OCI-LY3 (cell line): ENCODE results near the gene SMAD7.

Experiments
- H2AFZ ChIP-seq: fragments of 200-600, 300-600 bp; shearing (Covaris generic); 2 replicates; pipeline ENCODE4 v1.6.0; 2014; ENCODE audit warnings: antibody characterized with exemption, low read depth, low read length
- H3K27ac ChIP-seq: fragments of 200-600, 300-600 bp; sonication (generic); 2 replicates; pipeline ENCODE4 v1.5.1; 2014; ENCODE audit warnings: mild to moderate bottlenecking, low read length, moderate library complexity, mixed read lengths
- H3K27me3 ChIP-seq: fragments of 200-600, 300-600 bp; sonication (generic); 2 replicates; pipeline ENCODE4 v1.6.1; 2014; ENCODE audit warnings: low read depth, low read length, mixed read lengths
- H3K36me3 ChIP-seq: fragments of 200-600, 300-600 bp; sonication (generic); replicated peaks from 2 replicates; pipeline ENCODE3; 2014; ENCODE audit warnings: low read depth, low read length, mixed read lengths
- H3K4me1 ChIP-seq: fragments of 300-600, 200-600 bp; sonication (generic); 2 replicates; pipeline ENCODE4 v1.6.1; 2014; ENCODE audit warnings: low read length, mixed read lengths
- H3K4me2 ChIP-seq: fragments of 200-600, 300-600 bp; sonication (generic); 2 replicates; pipeline ENCODE4 v1.6.1; 2014; ENCODE audit warnings: low read length, mixed read lengths
- H3K4me3 ChIP-seq: fragments of 300-600, 200-600 bp; sonication (generic); 2 replicates; pipeline ENCODE4 v1.5.1; 2014; ENCODE audit warnings: antibody characterized with exemption, mild to moderate bottlenecking, low read length, moderate library complexity
- H3K79me2 ChIP-seq: fragments of 300-600, 200-600 bp; shearing (Covaris generic); 2 replicates; pipeline ENCODE4 v1.6.1; 2014; ENCODE audit warnings: mild to moderate bottlenecking, low read length, mixed read lengths
- H3K9ac ChIP-seq: fragments of 300-600, 200-600 bp; shearing (Covaris generic); 2 replicates; pipeline ENCODE4 v1.6.0; 2014; ENCODE audit warnings: mild to moderate bottlenecking, low read length, moderate library complexity
- H3K9me3 ChIP-seq: fragments of 200-600, 300-600 bp; shearing (Covaris generic); 2 replicates; pipeline ENCODE4 v1.6.1; 2014; ENCODE audit warnings: low read length, mixed read lengths; ENCODE audit not compliant: insufficient read depth
- H4K20me1 ChIP-seq: fragments of 200-600, 300-600 bp; sonication (generic); 2 replicates; pipeline ENCODE4 v1.6.1; 2016; ENCODE audit warnings: low read length, mixed read lengths; ENCODE audit not compliant: insufficient read depth
- CTCF ChIP-seq: fragments of 200-600, 300-600 bp; sonication (generic); IDR thresholded peaks from 2 replicates; pipeline ENCODE4 v1.5.1; 2014; ENCODE audit warnings: antibody characterized with exemption, low read length, low read depth
- EZH2phosphoT487 ChIP-seq: fragments of 200-600 bp; shearing (Covaris generic); IDR thresholded peaks from 2 replicates; pipeline ENCODE4 v1.6.1; 2018; ENCODE audit warnings: antibody characterized with exemption, mixed run types, low read depth

SMAD7 gene

GRCh38 chr18:48918660-48919456 is 31.9 kb downstream of the SMAD7 start:
- no peaks in the 10 kb centered on the region for H3K9me3 ChIP-seq
- H3K36me3 ChIP-seq: no peaks in the 10 kb centered on the region
- no peak overlapping the region for H3K27ac ChIP-seq
- H2AFZ ChIP-seq: no peak overlapping the region
- H3K9ac ChIP-seq: no peak overlapping the region
- TF ChIP-seq EZH2phosphoT487 (no peak), CTCF (no peak)
- peak overlapping the region; percentile 12; the same call in 1 of the 2 replicates for H3K4me3 ChIP-seq
- H3K79me2 ChIP-seq: no peaks in the 10 kb centered on the region
- peaks cover 27% of the 10 kb centered on the region for H3K4me1 ChIP-seq
- H4K20me1 ChIP-seq: no peaks in the 10 kb centered on the region
- H3K27me3 ChIP-seq: no peaks in the 10 kb centered on the region
- peak overlapping the region; percentile 51 for H3K4me2 ChIP-seq

- H3K27me3 ChIP-seq: no peaks in the 10 kb centered on the region
- peak overlapping the region; percentile 51 for H3K4me2 ChIP-seq
- H3K36me3 ChIP-seq: no peaks in the 10 kb centered on the region
- H2AFZ ChIP-seq: no peak overlapping the region
- no peak overlapping the region for H3K27ac ChIP-seq
- H3K9ac ChIP-seq: no peak overlapping the region
- H3K9me3 ChIP-seq: no peaks in the 10 kb centered on the region
- H4K20me1 ChIP-seq: no peaks in the 10 kb centered on the region
- peaks cover 22% of the 10 kb centered on the region for H3K4me1 ChIP-seq
- no peaks in the 10 kb centered on the region for H3K79me2 ChIP-seq
- H3K4me3 ChIP-seq: peak overlapping the region; percentile 12
- no peak for TF ChIP-seq CTCF
Measured at GRCh38 chr18:48917579-48918517, 32.9 kb downstream of the SMAD7 start.

- Histone ChIP-seq H3K9me3 (no peaks in the 10 kb centered on the region), H3K27ac (no peak overlapping the region), H4K20me1 (no peaks in the 10 kb centered on the region), H3K4me1 (peaks cover 20% of the 10 kb centered on the region), H3K4me3 (no peak overlapping the region), H3K4me2 (no peak overlapping the region), H3K79me2 (no peaks in the 10 kb centered on the region), H3K36me3 (no peaks in the 10 kb centered on the region), H3K9ac (no peak overlapping the region), H2AFZ (no peak overlapping the region), H3K27me3 (no peaks in the 10 kb centered on the region)
- TF ChIP-seq EZH2phosphoT487 (no peak), CTCF (no peak)
Measured at GRCh38 chr18:48915626-48916425, 34.9 kb downstream of the SMAD7 start.
